HuH-7 (cell line): ENCODE measurements around the gene NR5A1.

Experiments used
- DNase-seq: peaks from one replicate; pipeline ENCODE4 v3.0.0; 2011; ENCODE audit warnings: low spot score

Gene NR5A1

GRCh38 chr9:124440786-124441185, 66.4 kb downstream of the NR5A1 start:
- DNase-seq: no peak

- DNase-seq: no peak
Observed at GRCh38 chr9:124439686-124440243, 67.4 kb downstream of the NR5A1 start.

- no peak for DNase-seq
Observed at GRCh38 chr9:124439086-124439485, 68.1 kb downstream of the NR5A1 start.

- DNase-seq: no peak
Observed at GRCh38 chr9:124438091-124438490, 69.1 kb downstream of the NR5A1 start.

GRCh38 chr9:124437086-124437485, 70.1 kb downstream of the NR5A1 start:
- DNase-seq: no peak

GRCh38 chr9:124436320-124436719, 70.9 kb downstream of the NR5A1 start:
- no peak for DNase-seq
